Mesenchymal stem cell (in vitro differentiated cells and primary cell): ENCODE results near the gene MTA1. TPM values are rescaled to one million over a fixed set of nuclear protein-coding genes. Genes with fewer than 3 reads are reported as not detected.

Experiments
- DNase-seq: peaks from one replicate; pipeline ENCODE4 v3.0.0-alpha.2; 2013
- H2AFZ ChIP-seq: one replicate; pipeline ENCODE4 v1.6.1; 2013; ENCODE audit warnings: low read depth, mild to moderate bottlenecking, control low read depth, inconsistent platforms, low read length, moderate library complexity
- H2AK5ac ChIP-seq: 2 replicates; pipeline ENCODE4 v1.6.1; 2013; ENCODE audit warnings: low read length, moderate library complexity, mild to moderate bottlenecking, inconsistent platforms; ENCODE audit not compliant: severe bottlenecking
- H2BK120ac ChIP-seq: one replicate; pipeline ENCODE4 v1.6.1; 2013; ENCODE audit warnings: low read depth, mild to moderate bottlenecking, inconsistent platforms, low read length, moderate library complexity
- H2BK12ac ChIP-seq, 2 experiments: one replicate each; pipeline ENCODE4 v1.6.1; 2013; ENCODE audit warnings: inconsistent platforms in 2 of 2, low read length in 2 of 2, mild to moderate bottlenecking in 2 of 2, moderate library complexity in 2 of 2, control low read depth in 1 of 2
- H2BK15ac ChIP-seq: one replicate; pipeline ENCODE4 v1.6.1; 2013; ENCODE audit warnings: mild to moderate bottlenecking, low read depth, inconsistent platforms; ENCODE audit not compliant: poor library complexity, severe bottlenecking
- H2BK5ac ChIP-seq: 2 replicates; pipeline ENCODE4 v1.6.1; 2013; ENCODE audit warnings: low read depth, mild to moderate bottlenecking, low read length, control low read depth, inconsistent platforms; ENCODE audit not compliant: poor library complexity, severe bottlenecking
- H3K14ac ChIP-seq, 2 experiments: one replicate each; pipeline ENCODE4 v1.6.1; 2013; ENCODE audit warnings: inconsistent platforms in 2 of 2, low read length in 2 of 2, control low read depth in 1 of 2, mild to moderate bottlenecking in 1 of 2, moderate library complexity in 1 of 2
- H3K18ac ChIP-seq, 2 experiments: one replicate each; pipeline ENCODE4 v1.6.1; 2013; ENCODE audit warnings: inconsistent platforms in 2 of 2, low read length in 2 of 2, control low read depth in 1 of 2, low read depth in 1 of 2, mild to moderate bottlenecking in 1 of 2
- H3K23ac ChIP-seq, 2 experiments: one replicate each; pipeline ENCODE4 v1.6.1; 2013; ENCODE audit warnings: inconsistent platforms in 2 of 2, low read length in 2 of 2, mild to moderate bottlenecking in 2 of 2, moderate library complexity in 2 of 2, control low read depth in 1 of 2
- H3K27ac ChIP-seq: 2 replicates; pipeline ENCODE4 v1.5.1; 2013; ENCODE audit warnings: mild to moderate bottlenecking, moderate library complexity, low read length, control low read depth, inconsistent platforms; ENCODE audit not compliant: poor library complexity, severe bottlenecking
- H3K27me3 ChIP-seq, 2 experiments: 2 replicates each; pipeline versions ENCODE4 v1.6.1 to v1.7.0; 2013; ENCODE audit warnings: low read length in 2 of 2, mild to moderate bottlenecking in 2 of 2, moderate library complexity in 2 of 2, control low read depth in 1 of 2, inconsistent platforms in 1 of 2; ENCODE audit not compliant: control insufficient read depth in 1 of 2, insufficient read depth in 1 of 2
- H3K36me3 ChIP-seq, 2 experiments: 2 replicates each; pipeline versions ENCODE4 v1.6.1 to v1.7.0; 2013; ENCODE audit warnings: low read length in 2 of 2, control low read depth in 1 of 2, inconsistent platforms in 1 of 2, low read depth in 1 of 2, mild to moderate bottlenecking in 1 of 2; ENCODE audit not compliant: insufficient read depth in 2 of 2, control insufficient read depth in 1 of 2
- H3K4ac ChIP-seq, 2 experiments: one replicate each; pipeline ENCODE4 v1.6.1; 2013; ENCODE audit warnings: inconsistent platforms in 2 of 2, low read length in 2 of 2, mild to moderate bottlenecking in 2 of 2, moderate library complexity in 2 of 2, control low read depth in 1 of 2, low read depth in 1 of 2
- H3K4me1 ChIP-seq: 2 replicates; pipeline ENCODE4 v1.6.1; 2013; ENCODE audit warnings: low read depth, low read length, control low read depth; ENCODE audit not compliant: control insufficient read depth, insufficient read depth
- H3K4me2 ChIP-seq: 2 replicates; pipeline ENCODE4 v1.6.1; 2013; ENCODE audit warnings: low read length, mild to moderate bottlenecking, inconsistent platforms; ENCODE audit not compliant: poor library complexity, severe bottlenecking
- H3K4me3 ChIP-seq, 2 experiments: 2 replicates each; pipeline versions ENCODE4 v1.5.1 to v1.7.0; 2013; ENCODE audit warnings: low read length in 2 of 2, mild to moderate bottlenecking in 2 of 2, control low read depth in 1 of 2, low read depth in 1 of 2; ENCODE audit not compliant: insufficient read depth in 1 of 2
- H3K79me1 ChIP-seq: replicated peaks from 2 replicates; pipeline ENCODE4 v1.6.1; 2013; ENCODE audit warnings: mild to moderate bottlenecking, control low read depth, low read length, inconsistent platforms; ENCODE audit not compliant: poor library complexity, severe bottlenecking
- H3K9ac ChIP-seq: 2 replicates; pipeline ENCODE4 v1.7.0; 2013; ENCODE audit warnings: mild to moderate bottlenecking, low read length, moderate library complexity
- H3K9me3 ChIP-seq: 2 replicates; pipeline ENCODE4 v1.7.0; 2013; ENCODE audit warnings: mild to moderate bottlenecking, low read length; ENCODE audit not compliant: control insufficient read depth
- H4K8ac ChIP-seq: one replicate; pipeline ENCODE4 v1.6.1; 2013; ENCODE audit warnings: inconsistent platforms, mild to moderate bottlenecking, low read length, moderate library complexity
- H4K91ac ChIP-seq: one replicate; pipeline ENCODE4 v1.6.1; 2013; ENCODE audit warnings: mild to moderate bottlenecking, low read length, inconsistent platforms
- WGBS: methylation state at CpG from one replicate; pipeline ENCODE4 v1.1.7; 2013; ENCODE audit warnings: mixed read lengths; 5-methylcytosine and 5-hydroxymethylcytosine counted together
- polyA plus RNA-seq, 2 experiments: library from polyadenylated mRNA; stranded (reverse); fragments of 200-250 nt; gene quantifications; one replicate each; pipeline ENCODE4 v1.2.3, GENCODE V29; 2013

Gene MTA1
- 66.6 TPM for polyA plus RNA-seq (2013, experiment 1 of 2)
- polyA plus RNA-seq (2013, experiment 2 of 2): 63.2 TPM

DNA sequence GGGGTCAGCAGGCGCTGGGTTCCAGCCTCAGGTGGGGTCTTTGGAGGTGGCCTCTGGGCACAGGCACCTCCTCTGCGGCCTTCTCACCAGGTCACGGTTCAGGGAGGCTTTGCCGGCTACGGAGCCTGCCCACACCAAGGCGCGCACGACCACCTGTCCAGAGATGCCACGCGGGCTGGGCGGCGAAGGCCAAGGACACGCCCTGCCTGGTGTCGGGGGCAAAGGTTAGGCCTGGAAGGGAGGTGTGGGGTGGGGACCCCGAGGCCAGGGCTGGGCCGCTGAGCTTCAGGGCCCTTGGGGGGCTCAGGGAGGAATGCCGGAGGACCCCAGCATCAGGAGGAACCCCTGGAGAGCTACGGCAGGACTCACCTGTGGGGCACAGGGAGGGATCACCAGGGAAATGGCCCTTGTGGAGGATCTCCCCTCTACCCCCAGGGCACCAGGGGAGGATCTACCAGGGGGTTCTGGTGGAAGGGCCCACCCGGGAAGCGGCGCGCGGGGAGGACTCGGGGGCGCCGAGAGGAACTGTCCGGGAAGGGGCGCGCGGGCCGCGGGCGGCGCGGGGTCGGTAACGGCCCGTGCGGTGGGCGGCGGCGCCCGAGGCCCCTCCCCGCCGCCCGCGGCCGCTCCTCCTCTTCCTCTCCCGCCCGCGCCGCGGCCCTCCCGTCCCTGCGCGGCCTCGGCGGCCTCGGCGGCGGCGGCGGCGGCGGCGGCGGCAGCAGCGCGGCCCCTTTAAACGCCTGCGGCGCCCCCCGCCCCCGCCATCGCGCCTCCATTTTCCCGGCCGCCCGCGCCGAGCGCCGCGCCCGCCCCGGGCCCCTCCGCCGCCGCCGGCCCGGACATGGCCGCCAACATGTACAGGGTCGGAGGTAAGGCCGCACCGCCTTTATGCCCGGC lies at the start of gene MTA1:
TSS of gene MTA1 (plus strand) at position 633 of the 897 bp plus-strand sequence. CDS start at position 842, 209 bp downstream.
- Histone ChIP-seq H2AK5ac (peak within 1 kb of the TSS; percentile 26), H3K4me2 (peak within 1 kb of the TSS; percentile 80), H4K91ac (peak within 1 kb of the TSS; percentile 95), H3K79me1 (peaks cover 9% of the 10 kb centered on the region), H3K4me3 (peak within 1 kb of the TSS; percentile 70 to 89), H3K4me1 (peaks cover 37% of the 10 kb centered on the region), H2BK5ac (no peak within 1 kb of the TSS), H3K23ac (peak within 1 kb of the TSS in 1 of 2 experiments; percentile 86), H3K27ac (no peak within 1 kb of the TSS), H3K27me3 (no peaks in the 10 kb centered on the region), H3K9me3 (no peaks in the 10 kb centered on the region), H2BK12ac (peak within 1 kb of the TSS in 1 of 2 experiments; percentile 59), H3K14ac (peak within 1 kb of the TSS; percentile 69 to 80), H3K36me3 (peaks cover 0 to 20% of the 10 kb centered on the region in 2 experiments), H3K4ac (peak within 1 kb of the TSS; percentile 69 to 95), H2BK15ac (peak within 1 kb of the TSS; percentile 39), H3K18ac (peak within 1 kb of the TSS; percentile 60 to 98), H4K8ac (peak within 1 kb of the TSS; percentile 100), H2AFZ (peak within 1 kb of the TSS; percentile 99), H2BK120ac (peak within 1 kb of the TSS; percentile 64), H3K9ac (peak within 1 kb of the TSS; percentile 93)
- WGBS: 49% methylated on average over 17 of the region's 96 CpGs
- DNase-seq: peak; percentile 29

DNA sequence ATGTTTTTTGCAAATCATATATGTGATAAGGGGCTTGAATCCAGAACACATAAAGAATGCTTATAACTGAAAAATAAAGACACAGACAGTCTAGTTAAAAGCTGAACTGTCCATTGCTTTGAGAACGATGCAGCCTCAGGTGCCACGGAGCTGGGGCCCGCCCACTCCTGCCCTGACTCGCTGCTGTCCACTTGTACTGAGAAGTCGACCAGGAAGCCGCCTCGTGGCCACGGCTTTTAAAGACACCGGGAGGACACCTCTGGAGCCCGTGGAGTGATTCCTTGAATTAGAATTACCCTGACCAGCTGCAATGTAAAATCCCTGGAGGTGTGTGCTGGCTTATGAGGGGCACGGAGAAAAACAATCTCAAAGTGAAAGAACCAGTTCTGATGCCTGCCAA lies 45.2 kb upstream of the MTA1 start:
- no peak overlapping the region for H4K91ac ChIP-seq
- 95% methylated on average over 11 of the region's 11 CpGs for whole genome bisulfite sequencing

DNA sequence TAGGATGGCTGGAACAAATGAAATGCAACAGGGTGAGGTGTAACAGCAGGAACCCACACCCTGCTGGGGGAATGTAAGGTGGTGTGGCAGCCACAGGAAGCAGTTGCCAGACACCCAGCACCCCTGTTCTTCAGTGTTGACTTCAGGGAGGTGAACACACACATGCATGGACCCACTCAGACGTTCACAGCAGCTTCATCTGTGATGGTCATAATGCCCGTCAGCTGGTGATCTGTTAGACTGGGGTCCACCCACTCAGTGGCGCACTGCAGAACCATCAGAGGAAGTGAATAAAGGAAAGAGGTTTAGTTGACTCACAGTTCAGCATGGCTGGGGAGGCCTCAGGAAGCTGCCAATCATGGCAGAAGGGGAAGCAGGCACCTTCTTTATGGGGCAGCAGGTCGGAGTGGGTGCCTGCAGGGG lies 44.0 kb upstream of the MTA1 start:
- no peak overlapping the region for H3K23ac ChIP-seq
- 75% methylated on average over 4 of the region's 4 CpGs for WGBS
- H2BK12ac ChIP-seq: no peak overlapping the region
- no peak overlapping the region for H2BK120ac ChIP-seq
- no peak overlapping the region for H2AK5ac ChIP-seq
- DNase-seq: no peak
- H3K4me1 ChIP-seq: no peaks in the 10 kb centered on the region
- H3K27ac ChIP-seq: no peak overlapping the region
- H4K8ac ChIP-seq: no peak overlapping the region
- H3K4ac ChIP-seq: no peak overlapping the region
- no peak overlapping the region for H3K14ac ChIP-seq
- no peak overlapping the region for H2BK15ac ChIP-seq
- peaks cover 16 to 26% of the 10 kb centered on the region in 2 experiments for H3K36me3 ChIP-seq
- H3K9ac ChIP-seq: no peak overlapping the region
- H3K4me2 ChIP-seq: no peak overlapping the region
- no peaks in the 10 kb centered on the region for H3K9me3 ChIP-seq
- no peak overlapping the region for H2AFZ ChIP-seq
- no peak overlapping the region for H3K4me3 ChIP-seq
- no peak overlapping the region for H4K91ac ChIP-seq
- no peak overlapping the region for H2BK5ac ChIP-seq
- no peaks in the 10 kb centered on the region for H3K27me3 ChIP-seq
- no peak overlapping the region for H3K18ac ChIP-seq
- H3K79me1 ChIP-seq: peaks cover 3% of the 10 kb centered on the region

More for the DNA sequence above, 45.2 kb upstream of the MTA1 start:
- Histone ChIP-seq H2BK5ac (no peak overlapping the region), H2AFZ (no peak overlapping the region), H3K79me1 (no peaks in the 10 kb centered on the region), H3K23ac (no peak overlapping the region), H3K9me3 (no peaks in the 10 kb centered on the region), H3K4ac (no peak overlapping the region), H3K4me3 (no peak overlapping the region), H3K4me1 (no peaks in the 10 kb centered on the region), H2BK12ac (no peak overlapping the region), H3K4me2 (no peak overlapping the region), H3K27me3 (no peaks in the 10 kb centered on the region), H3K9ac (no peak overlapping the region), H3K18ac (no peak overlapping the region), H3K36me3 (peaks cover 16 to 19% of the 10 kb centered on the region in 2 experiments), H2BK15ac (no peak overlapping the region), H2BK120ac (no peak overlapping the region), H3K14ac (no peak overlapping the region), H2AK5ac (no peak overlapping the region), H3K27ac (no peak overlapping the region), H4K8ac (no peak overlapping the region)
- no peak for DNase-seq
